ENCODE measurements around the gene ZNF407.

DNA sequence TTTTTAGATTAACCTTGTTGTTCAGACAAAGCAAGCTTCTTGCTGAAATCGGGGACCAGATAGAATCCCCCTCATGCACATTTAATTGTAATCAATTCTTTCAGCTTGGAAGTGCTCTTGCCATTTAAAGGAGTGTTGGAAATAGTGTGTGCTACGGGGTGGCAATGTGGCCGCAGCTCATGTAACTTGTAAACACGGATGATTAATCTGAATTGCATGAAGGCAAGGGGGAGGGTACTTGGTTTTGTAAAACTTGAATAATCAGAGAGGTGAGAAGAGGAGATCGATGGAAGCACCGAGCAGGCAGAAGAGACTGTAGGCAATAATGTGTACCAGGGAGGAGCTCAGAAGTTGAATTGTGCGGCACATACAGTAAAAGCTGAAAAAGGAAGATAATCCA is 337.8 kb downstream of the ZNF407 start:
- no peak for TF ChIP-seq POLR2A (IDR thresholded peaks at IDR 0.05)
- TF ChIP-seq, protein P1, sequence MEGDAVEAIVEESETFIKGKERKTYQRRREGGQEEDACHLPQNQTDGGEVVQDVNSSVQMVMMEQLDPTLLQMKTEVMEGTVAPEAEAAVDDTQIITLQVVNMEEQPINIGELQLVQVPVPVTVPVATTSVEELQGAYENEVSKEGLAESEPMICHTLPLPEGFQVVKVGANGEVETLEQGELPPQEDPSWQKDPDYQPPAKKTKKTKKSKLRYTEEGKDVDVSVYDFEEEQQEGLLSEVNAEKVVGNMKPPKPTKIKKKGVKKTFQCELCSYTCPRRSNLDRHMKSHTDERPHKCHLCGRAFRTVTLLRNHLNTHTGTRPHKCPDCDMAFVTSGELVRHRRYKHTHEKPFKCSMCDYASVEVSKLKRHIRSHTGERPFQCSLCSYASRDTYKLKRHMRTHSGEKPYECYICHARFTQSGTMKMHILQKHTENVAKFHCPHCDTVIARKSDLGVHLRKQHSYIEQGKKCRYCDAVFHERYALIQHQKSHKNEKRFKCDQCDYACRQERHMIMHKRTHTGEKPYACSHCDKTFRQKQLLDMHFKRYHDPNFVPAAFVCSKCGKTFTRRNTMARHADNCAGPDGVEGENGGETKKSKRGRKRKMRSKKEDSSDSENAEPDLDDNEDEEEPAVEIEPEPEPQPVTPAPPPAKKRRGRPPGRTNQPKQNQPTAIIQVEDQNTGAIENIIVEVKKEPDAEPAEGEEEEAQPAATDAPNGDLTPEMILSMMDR (IDR thresholded peaks at IDR 0.05), result no peak
- no peak for TF ChIP-seq POLR2AphosphoS5 (IDR thresholded peaks at IDR 0.05)

All from stomach (tissue), 4 donors.